ENCODE measurements around the gene PKLR. TPM values are rescaled to one million over a fixed set of nuclear protein-coding genes. Genes with fewer than 3 reads are reported as not detected.
A peak's percentile ranks its signal among the peaks of the same experiment; 100 is the strongest.

Gene PKLR
- total and polyA plus RNA-seq, 7 donors: 0.01 TPM; not detected in 6

DNA sequence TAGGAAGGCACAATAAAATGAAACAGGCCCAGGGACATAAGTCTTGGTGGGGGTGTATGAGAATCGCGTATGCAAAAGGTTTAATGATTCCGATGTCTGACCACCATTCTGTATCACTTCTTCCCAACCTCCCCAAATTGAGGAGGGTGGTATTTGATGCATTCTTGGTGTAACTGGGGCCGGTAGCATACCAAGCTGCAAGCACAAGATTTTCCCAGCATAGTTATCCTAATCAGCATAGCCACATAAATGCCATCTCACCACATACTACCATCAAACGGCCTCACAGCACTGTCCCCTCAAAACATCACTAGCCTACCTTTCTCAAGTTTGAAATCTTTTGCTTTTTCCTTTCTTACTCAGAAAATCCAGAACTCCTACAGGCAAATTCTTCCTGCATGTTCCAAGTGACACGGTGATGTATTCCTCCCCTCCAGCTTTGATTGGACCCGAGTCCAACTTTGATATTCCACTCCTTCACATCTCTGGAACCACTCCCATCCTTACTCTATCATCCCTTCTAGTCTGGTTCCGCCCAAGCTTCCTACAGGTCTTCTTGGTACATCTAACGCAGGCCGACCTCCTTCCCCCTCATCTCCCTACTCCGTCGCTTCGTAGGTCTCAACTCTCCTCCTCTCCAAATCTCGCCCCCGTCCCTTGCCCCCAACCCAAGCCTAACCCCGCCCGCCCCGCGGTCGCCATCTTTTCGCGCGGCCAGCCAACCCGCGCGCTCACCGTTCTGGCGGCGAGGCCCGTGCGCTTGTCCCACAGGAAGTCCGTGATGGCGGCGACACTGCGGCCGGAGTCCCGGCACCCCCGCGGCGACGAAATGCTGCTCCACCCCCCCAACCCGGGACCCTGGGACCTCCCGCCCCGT, 28.5 kb downstream of the PKLR start:
- peak overlapping the region; percentile 96 for H3K27ac ChIP-seq
- peak overlapping the region; percentile 93 for H3K4me3 ChIP-seq
- no peak for TF ChIP-seq CTCF (IDR thresholded peaks at IDR 0.05)
- intact Hi-C loops (cut with DNase I): loop anchor here in 1 of 2 donors (5.0 kb wide), 1 partner anchor 35 kb away; the partner anchor contains the start of gene FDPS
- 4 to 8% (median 5%) methylated on average over 29 to 44 of the region's 44 CpGs for WGBS, 3 donors
- H3K9me3 ChIP-seq: no peaks in the 10 kb centered on the region
- no peak for DNase-seq
- H3K4me1 ChIP-seq: peaks cover 30% of the 10 kb centered on the region
- H3K27me3 ChIP-seq (ENCODE audit: insufficient read depth in 3 of 3, low read length in 2 of 3): no peaks in the 10 kb centered on the region
- ATAC-seq: peak; percentile 57 to 72 (median 62)
- peaks cover 6 to 38% of the 10 kb centered on the region in 2 donors for H3K36me3 ChIP-seq (ENCODE audit: insufficient read depth in 1 of 2, low read depth in 1 of 2)

DNA sequence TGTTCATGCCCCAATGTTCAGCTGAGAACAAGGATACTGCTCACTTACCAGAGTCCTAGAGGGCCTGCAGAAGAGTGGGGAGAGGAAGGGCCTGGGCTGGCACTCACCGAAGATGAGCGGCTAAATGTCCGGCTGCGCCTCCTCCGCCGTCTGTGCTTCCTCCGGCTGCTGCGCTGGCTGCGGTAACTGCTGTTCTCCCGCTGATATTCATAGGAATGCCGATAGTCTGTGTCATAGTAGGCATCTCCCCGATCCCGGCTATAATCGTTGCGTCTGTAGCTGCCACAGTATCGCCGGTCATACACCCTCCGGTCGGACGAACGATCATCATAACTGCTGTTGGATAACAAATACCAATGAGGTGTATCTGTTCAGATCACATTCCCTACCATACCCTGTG, 31.9 kb downstream of the PKLR start:
- Histone ChIP-seq H3K36me3 (ENCODE audit: insufficient read depth in 1 of 2, low read depth in 1 of 2) (peaks cover 12 to 71% of the 10 kb centered on the region in 2 donors), H3K27me3 (ENCODE audit: insufficient read depth in 3 of 3, low read length in 2 of 3) (no peaks in the 10 kb centered on the region), H3K4me1 (peaks cover 25% of the 10 kb centered on the region), H3K4me3 (no peak overlapping the region), H3K27ac (no peak overlapping the region), H3K9me3 (no peaks in the 10 kb centered on the region)
- TF ChIP-seq CTCF (IDR thresholded peaks at IDR 0.05): no peak
- intact Hi-C loops (cut with DNase I): no loop called here
- 90 to 94% (median 91%) methylated on average over 21 of the region's 21 CpGs for WGBS, 3 donors
- no peak for DNase-seq
- ATAC-seq: no peak

DNA sequence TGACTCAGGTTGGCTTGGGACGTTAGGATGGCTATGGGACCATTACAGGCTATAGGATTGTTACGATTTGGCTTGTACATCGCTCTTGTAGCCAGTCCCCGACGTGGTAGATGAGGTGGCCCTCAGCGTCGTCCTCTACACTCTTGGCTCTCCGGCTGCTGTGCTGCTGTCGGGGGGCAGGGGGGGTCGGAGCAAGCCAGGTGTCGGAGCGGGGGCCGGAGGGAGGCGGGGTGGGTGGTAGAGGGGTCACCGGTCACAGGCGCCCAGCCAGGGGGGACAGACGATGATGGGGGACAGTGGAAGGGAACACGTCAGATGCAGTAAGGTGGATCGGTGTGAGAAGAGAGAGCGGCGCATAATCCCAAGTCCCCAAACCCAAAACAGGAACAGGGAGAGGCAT, 32.6 kb downstream of the PKLR start:
- peaks cover 16 to 79% of the 10 kb centered on the region in 2 donors for H3K36me3 ChIP-seq (ENCODE audit: insufficient read depth in 1 of 2, low read depth in 1 of 2)
- intact Hi-C loops (cut with DNase I): no loop called here

DNA sequence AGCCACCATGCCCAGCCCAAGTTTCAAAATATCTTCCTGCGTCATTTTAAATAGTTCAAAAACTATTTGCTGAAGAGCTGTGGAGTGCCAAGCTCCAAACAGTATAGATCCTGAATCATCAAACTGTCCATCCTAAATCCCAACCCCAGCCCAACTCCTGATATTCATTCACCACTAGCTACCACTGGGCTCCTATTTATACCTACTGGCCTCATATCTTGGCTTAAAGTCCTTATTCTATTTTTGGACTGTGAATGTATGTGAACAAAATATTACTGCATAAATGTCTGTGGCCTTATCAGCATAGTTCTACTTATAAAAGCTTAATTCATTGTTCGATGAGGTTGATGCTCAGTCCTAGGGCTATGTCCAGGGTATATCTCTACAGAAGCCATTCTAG, 33.9 kb downstream of the PKLR start:
- H3K4me3 ChIP-seq: no peak overlapping the region
- no peak for DNase-seq
- H3K27ac ChIP-seq: peak overlapping the region; percentile 79
- peaks cover 27% of the 10 kb centered on the region for H3K4me1 ChIP-seq
- intact Hi-C loops (cut with DNase I): no loop called here
- WGBS, 3 donors: 59 to 70% (median 68%) methylated on average over 2 of the region's 2 CpGs
- ATAC-seq: peak; percentile 54 to 81 (median 76)
- no peaks in the 10 kb centered on the region for H3K9me3 ChIP-seq
- no peaks in the 10 kb centered on the region for H3K27me3 ChIP-seq (ENCODE audit: insufficient read depth in 3 of 3, low read length in 2 of 3)
- peaks cover 17 to 88% of the 10 kb centered on the region in 2 donors for H3K36me3 ChIP-seq (ENCODE audit: insufficient read depth in 1 of 2, low read depth in 1 of 2)
- no peak for TF ChIP-seq CTCF (IDR thresholded peaks at IDR 0.05)

More for the DNA sequence above, 32.6 kb downstream of the PKLR start:
- Histone ChIP-seq H3K27me3 (ENCODE audit: insufficient read depth in 3 of 3, low read length in 2 of 3) (no peaks in the 10 kb centered on the region), H3K4me3 (no peak overlapping the region), H3K4me1 (peaks cover 25% of the 10 kb centered on the region), H3K27ac (peak overlapping the region; percentile 79), H3K9me3 (no peaks in the 10 kb centered on the region)
- WGBS, 3 donors: 84 to 91% (median 87%) methylated on average over 15 to 21 of the region's 21 CpGs
- ATAC-seq (no peak), DNase-seq (no peak)
- no peak for TF ChIP-seq CTCF (IDR thresholded peaks at IDR 0.05)
